WTC11 (cell line): ENCODE measurements around the gene CPVL. TPM values are rescaled to one million over a fixed set of nuclear protein-coding genes. Genes with fewer than 3 reads are reported as not detected.

Experiments
- ATAC-seq: fragments of 200-7000 bp; cut with Tn5 transposase; 2 replicates; pipeline ENCODE4 v1.10.0; 2021; ENCODE audit warnings: mild to moderate bottlenecking, moderate library complexity
- CTCF ChIA-PET: fragments of 300-600 bp; sonication (Branson Sonifier 250); formaldehyde crosslinking; loops from one replicate; lab custom pipeline; 2021; ENCODE audit warnings: antibody characterized with exemption; lab: Charles Lee
- POLR2A ChIA-PET: fragments of 350-600 bp; sonication (Branson Sonifier 250); formaldehyde crosslinking; loops from one replicate; lab custom pipeline; 2021; ENCODE audit warnings: antibody characterized with exemption; lab: Charles Lee
- DNase-seq: peaks from one replicate; pipeline ENCODE4 v3.0.0; 2021; ENCODE audit warnings: low spot score
- H3K27ac Mint-ChIP-seq: 2 replicates; pipeline ENCODE4 v1.8.0; 2021; ENCODE audit warnings: mixed read lengths
- H3K27me3 Mint-ChIP-seq: 2 replicates; pipeline ENCODE4 v1.8.0; 2021; ENCODE audit warnings: low read depth, mild to moderate bottlenecking, moderate library complexity, mixed read lengths
- H3K36me3 Mint-ChIP-seq: 2 replicates; pipeline ENCODE4 v1.8.0; 2021; ENCODE audit warnings: mixed read lengths
- H3K4me1 Mint-ChIP-seq: 2 replicates; pipeline ENCODE4 v1.8.0; 2022; ENCODE audit warnings: mixed read lengths
- H3K4me3 Mint-ChIP-seq: 2 replicates; pipeline ENCODE4 v1.8.0; 2021; ENCODE audit warnings: mild to moderate bottlenecking, moderate library complexity, mixed read lengths
- H3K9me3 Mint-ChIP-seq: 2 replicates; pipeline ENCODE4 v1.8.0; 2021; ENCODE audit warnings: mixed read lengths
- ATF1 ChIP-seq: sonication (generic); formaldehyde crosslinking; IDR thresholded peaks from 2 replicates; pipeline ENCODE4 v1.8.1; 2023; ENCODE audit warnings: mild to moderate bottlenecking, moderate library complexity, missing genetic modification reagents
- CDX4 ChIP-seq: fragments of 250-450 bp; sonication (Bioruptor Pico); IDR thresholded peaks from 2 replicates; pipeline ENCODE4 v1.9.0; 2021; ENCODE audit warnings: moderate library complexity, mild to moderate bottlenecking, inconsistent platforms, borderline replicate concordance
- CTCF ChIP-seq: fragments of 200-600 bp; IDR thresholded peaks from 2 replicates; pipeline ENCODE4 v1.8.0; 2022; ENCODE audit warnings: antibody characterized with exemption
- EMX1 ChIP-seq: fragments of 250-450 bp; sonication (Bioruptor Pico); IDR thresholded peaks from 2 replicates; pipeline ENCODE4 v1.8.0; 2021; ENCODE audit warnings: mild to moderate bottlenecking
- ETV6 ChIP-seq: sonication (generic); formaldehyde crosslinking; IDR thresholded peaks from 2 replicates; pipeline ENCODE4 v1.8.1; 2022; ENCODE audit warnings: mild to moderate bottlenecking, missing genetic modification reagents
- FOXJ3 ChIP-seq: sonication (generic); formaldehyde crosslinking; IDR thresholded peaks from 2 replicates; pipeline ENCODE4 v1.9.0; 2021; ENCODE audit warnings: missing genetic modification reagents, mild to moderate bottlenecking, borderline replicate concordance
- FOXK1 ChIP-seq: sonication (generic); formaldehyde crosslinking; IDR thresholded peaks from 2 replicates; pipeline ENCODE4 v1.8.0; 2022; ENCODE audit warnings: mild to moderate bottlenecking, moderate library complexity, missing genetic modification reagents
- GABPB1 ChIP-seq: sonication (generic); formaldehyde crosslinking; IDR thresholded peaks from 2 replicates; pipeline ENCODE4 v1.8.1; 2023; ENCODE audit warnings: mild to moderate bottlenecking, missing genetic modification reagents
- HMGA2 ChIP-seq: fragments of 250-450 bp; sonication (Bioruptor Pico); IDR thresholded peaks from 2 replicates; pipeline ENCODE4 v1.4.0; 2021; ENCODE audit warnings: mild to moderate bottlenecking, moderate library complexity
- IRF2 ChIP-seq: sonication (generic); formaldehyde crosslinking; IDR thresholded peaks from 2 replicates; pipeline ENCODE4 v1.8.0; 2022; ENCODE audit warnings: low read depth, missing genetic modification reagents, borderline replicate concordance
- KAT7 ChIP-seq: sonication (generic); formaldehyde crosslinking; IDR thresholded peaks from 2 replicates; pipeline ENCODE4 v1.8.1; 2023; ENCODE audit warnings: missing genetic modification reagents, mild to moderate bottlenecking, borderline replicate concordance
- NFYB ChIP-seq: sonication (generic); formaldehyde crosslinking; conservative IDR thresholded peaks from 2 replicates; pipeline ENCODE4 v1.8.0; 2022; ENCODE audit warnings: low read depth, missing genetic modification reagents
- NR1H2 ChIP-seq: sonication (generic); formaldehyde crosslinking; IDR thresholded peaks from 2 replicates; pipeline ENCODE4 v1.9.0; 2021; ENCODE audit warnings: mild to moderate bottlenecking, moderate library complexity, missing genetic modification reagents
- NR3C1 ChIP-seq: sonication (generic); formaldehyde crosslinking; conservative IDR thresholded peaks from 2 replicates; pipeline ENCODE4 v1.8.1; 2023; ENCODE audit warnings: low read depth, mild to moderate bottlenecking, missing genetic modification reagents
- SOX15 ChIP-seq: fragments of 250-450 bp; sonication (Bioruptor Pico); IDR thresholded peaks from 2 replicates; pipeline ENCODE4 v1.9.0; 2021; ENCODE audit warnings: mild to moderate bottlenecking
- TEAD1 ChIP-seq: sonication (generic); formaldehyde crosslinking; IDR thresholded peaks from 2 replicates; pipeline ENCODE4 v1.8.0; 2022; ENCODE audit warnings: mild to moderate bottlenecking, missing genetic modification reagents
- TEAD4 ChIP-seq: sonication (generic); formaldehyde crosslinking; IDR thresholded peaks from 2 replicates; pipeline ENCODE4 v1.8.0; 2022; ENCODE audit warnings: mild to moderate bottlenecking, missing genetic modification reagents
- ZNF423 ChIP-seq: fragments of 250-450 bp; sonication (Bioruptor Pico); IDR thresholded peaks from 2 replicates; pipeline ENCODE4 v2.1.2; 2022; ENCODE audit warnings: mild to moderate bottlenecking, moderate library complexity
- ZNF532 ChIP-seq: fragments of 250-450 bp; sonication (Bioruptor Pico); IDR thresholded peaks from 2 replicates; pipeline ENCODE4 v1.9.0; 2021; ENCODE audit warnings: mild to moderate bottlenecking, borderline replicate concordance
- total RNA-seq: library from RNA; stranded (reverse); gene quantifications from 3 replicates; pipeline ENCODE4 v1.2.3, GENCODE V29; 2021
- TF ChIP-seq, protein P1 (sequence below): sonication (generic); formaldehyde crosslinking; IDR thresholded peaks from 2 replicates; pipeline ENCODE4 v1.8.1; 2023; ENCODE audit warnings: mild to moderate bottlenecking, missing genetic modification reagents
- TF ChIP-seq, protein P2 (sequence below): sonication (generic); formaldehyde crosslinking; IDR thresholded peaks from 2 replicates; pipeline ENCODE4 v1.8.1; 2023; ENCODE audit warnings: mild to moderate bottlenecking, moderate library complexity, missing genetic modification reagents
- TF ChIP-seq, protein P3 (sequence below): sonication (generic); formaldehyde crosslinking; IDR thresholded peaks from 2 replicates; pipeline ENCODE4 v1.8.0; 2022; ENCODE audit warnings: mild to moderate bottlenecking, missing genetic modification reagents

The CPVL gene
- total RNA-seq, 1 experiment from 2014 or later: 34.2 TPM

- TF ChIP-seq NR3C1 (CRISPR knock-in tag): no peak
- TF ChIP-seq SOX15: no peak
- TF ChIP-seq NR1H2: no peak
- TF ChIP-seq CTCF: no peak
- no peak for TF ChIP-seq FOXK1 (CRISPR knock-in tag)
- TF ChIP-seq, all 79 proteins: peak for 0
Measured at GRCh38 chr7:29063236-29063635, 83.1 kb downstream of the CPVL start (continued).

- peaks cover 25% of the 10 kb centered on the region for H3K9me3 Mint-ChIP-seq
- TF ChIP-seq CDX4 (CRISPR knock-in tag): no peak
- no peak for TF ChIP-seq FOXJ3
- TF ChIP-seq KAT7: no peak
- TF ChIP-seq NFYB (CRISPR knock-in tag): no peak
- TF ChIP-seq HMGA2 (CRISPR knock-in tag): no peak
- TF ChIP-seq ZNF423 (CRISPR knock-in tag): no peak
- TF ChIP-seq, protein P1, sequence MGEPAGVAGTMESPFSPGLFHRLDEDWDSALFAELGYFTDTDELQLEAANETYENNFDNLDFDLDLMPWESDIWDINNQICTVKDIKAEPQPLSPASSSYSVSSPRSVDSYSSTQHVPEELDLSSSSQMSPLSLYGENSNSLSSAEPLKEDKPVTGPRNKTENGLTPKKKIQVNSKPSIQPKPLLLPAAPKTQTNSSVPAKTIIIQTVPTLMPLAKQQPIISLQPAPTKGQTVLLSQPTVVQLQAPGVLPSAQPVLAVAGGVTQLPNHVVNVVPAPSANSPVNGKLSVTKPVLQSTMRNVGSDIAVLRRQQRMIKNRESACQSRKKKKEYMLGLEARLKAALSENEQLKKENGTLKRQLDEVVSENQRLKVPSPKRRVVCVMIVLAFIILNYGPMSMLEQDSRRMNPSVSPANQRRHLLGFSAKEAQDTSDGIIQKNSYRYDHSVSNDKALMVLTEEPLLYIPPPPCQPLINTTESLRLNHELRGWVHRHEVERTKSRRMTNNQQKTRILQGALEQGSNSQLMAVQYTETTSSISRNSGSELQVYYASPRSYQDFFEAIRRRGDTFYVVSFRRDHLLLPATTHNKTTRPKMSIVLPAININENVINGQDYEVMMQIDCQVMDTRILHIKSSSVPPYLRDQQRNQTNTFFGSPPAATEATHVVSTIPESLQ (CRISPR knock-in tag): no peak
- no peak for TF ChIP-seq GABPB1 (CRISPR knock-in tag)
- no peak for TF ChIP-seq TEAD1 (CRISPR knock-in tag)
- TF ChIP-seq, all 79 proteins: peak for 0
- Mint-ChIP-seq H3K4me3 (no peak overlapping the region), H3K36me3 (peaks cover 4% of the 10 kb centered on the region; the same call in 1 of the 2 replicates), H3K27ac (no peak overlapping the region), H3K27me3 (peaks cover 11% of the 10 kb centered on the region), H3K4me1 (peaks cover 7% of the 10 kb centered on the region)
- CTCF ChIA-PET: no interaction called here
- POLR2A ChIA-PET: interaction anchor here (0.7 kb wide), 1 partner anchor 13 kb away, joined by 6 read pairs; no protein-coding TSS in a partner anchor
- ATAC-seq: no peak
- no peak for DNase-seq
Measured at GRCh38 chr7:29053105-29053872, 93.0 kb downstream of the CPVL start.

DNA sequence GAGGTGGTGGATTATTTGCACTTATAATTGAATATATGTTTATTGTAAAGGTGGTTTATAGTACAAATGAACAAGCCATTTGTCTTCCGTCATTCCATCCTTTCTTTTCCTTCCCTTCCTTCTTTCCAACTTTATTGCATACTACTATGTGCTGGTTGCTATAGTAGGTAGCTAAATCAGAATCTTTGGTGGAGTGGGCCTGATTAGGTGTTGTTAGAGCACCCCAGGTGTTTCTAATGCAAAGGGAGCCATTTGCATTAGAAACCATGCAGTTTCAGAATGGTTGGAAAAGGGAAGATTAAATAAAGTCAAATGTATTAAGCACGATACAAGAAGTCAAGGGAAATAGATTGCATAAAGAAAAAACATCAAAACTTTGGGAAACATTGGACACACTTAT lies 99.4 kb downstream of the CPVL start:
- Mint-ChIP-seq H3K4me1 (peaks cover 58% of the 10 kb centered on the region), H3K27ac (no peak overlapping the region), H3K4me3 (peak overlapping the region; percentile 16; the same call in 1 of the 2 replicates), H3K27me3 (peaks cover 24% of the 10 kb centered on the region), H3K36me3 (peaks cover 12% of the 10 kb centered on the region; the same call in 1 of the 2 replicates), H3K9me3 (peaks cover 7% of the 10 kb centered on the region; the same call in 1 of the 2 replicates)
- no peak for DNase-seq
- ChIA-PET POLR2A (no interaction called here), CTCF (interaction anchor here (1.0 to 2.9 kb wide), 4 partner anchors 60 to 143 kb away, joined by 4 to 16 read pairs (median 4); no protein-coding TSS in a partner anchor)
- peak; percentile 80 for ATAC-seq
- TF ChIP-seq ATF1 (CRISPR knock-in tag): no peak
- TF ChIP-seq, protein P2, sequence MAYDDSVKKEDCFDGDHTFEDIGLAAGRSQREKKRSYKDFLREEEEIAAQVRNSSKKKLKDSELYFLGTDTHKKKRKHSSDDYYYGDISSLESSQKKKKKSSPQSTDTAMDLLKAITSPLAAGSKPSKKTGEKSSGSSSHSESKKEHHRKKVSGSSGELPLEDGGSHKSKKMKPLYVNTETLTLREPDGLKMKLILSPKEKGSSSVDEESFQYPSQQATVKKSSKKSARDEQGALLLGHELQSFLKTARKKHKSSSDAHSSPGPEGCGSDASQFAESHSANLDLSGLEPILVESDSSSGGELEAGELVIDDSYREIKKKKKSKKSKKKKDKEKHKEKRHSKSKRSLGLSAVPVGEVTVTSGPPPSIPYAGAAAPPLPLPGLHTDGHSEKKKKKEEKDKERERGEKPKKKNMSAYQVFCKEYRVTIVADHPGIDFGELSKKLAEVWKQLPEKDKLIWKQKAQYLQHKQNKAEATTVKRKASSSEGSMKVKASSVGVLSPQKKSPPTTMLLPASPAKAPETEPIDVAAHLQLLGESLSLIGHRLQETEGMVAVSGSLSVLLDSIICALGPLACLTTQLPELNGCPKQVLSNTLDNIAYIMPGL: no peak
- no peak for TF ChIP-seq EMX1 (CRISPR knock-in tag)
- TF ChIP-seq, protein P3, sequence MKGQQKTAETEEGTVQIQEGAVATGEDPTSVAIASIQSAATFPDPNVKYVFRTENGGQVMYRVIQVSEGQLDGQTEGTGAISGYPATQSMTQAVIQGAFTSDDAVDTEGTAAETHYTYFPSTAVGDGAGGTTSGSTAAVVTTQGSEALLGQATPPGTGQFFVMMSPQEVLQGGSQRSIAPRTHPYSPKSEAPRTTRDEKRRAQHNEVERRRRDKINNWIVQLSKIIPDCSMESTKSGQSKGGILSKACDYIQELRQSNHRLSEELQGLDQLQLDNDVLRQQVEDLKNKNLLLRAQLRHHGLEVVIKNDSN (CRISPR knock-in tag): no peak
- TF ChIP-seq ZNF532 (CRISPR knock-in tag): no peak
- TF ChIP-seq TEAD4: no peak
- TF ChIP-seq NR1H2: no peak
- no peak for TF ChIP-seq TEAD1 (CRISPR knock-in tag)
- no peak for TF ChIP-seq IRF2
- no peak for TF ChIP-seq ETV6 (CRISPR knock-in tag)
